Stimulated activated naive CD8-positive, alpha-beta T cell treated with anti-CD3 and anti-CD28 coated beads, Interleukin-15, Interleukin-2, amounts not matched to agents 100 ng/mL and 50 ng/mL, for 24 hours (primary cell): ENCODE data around the gene PTPRC.
A peak's percentile ranks its signal among the peaks of the same experiment; 100 is the strongest.

Experiments used
- H3K27ac Mint-ChIP-seq: one replicate; pipeline ENCODE4 v1.8.0; 2021; ENCODE audit warnings: mild to moderate bottlenecking, mixed read lengths
- H3K27me3 Mint-ChIP-seq: one replicate; pipeline ENCODE4 v1.8.0; 2021; ENCODE audit warnings: mixed read lengths
- H3K36me3 Mint-ChIP-seq: one replicate; pipeline ENCODE4 v1.8.0; 2021; ENCODE audit warnings: low read depth, mixed read lengths
- H3K4me1 Mint-ChIP-seq: one replicate; pipeline ENCODE4 v1.8.0; 2021; ENCODE audit warnings: low read depth, mixed read lengths
- H3K4me3 Mint-ChIP-seq: one replicate; pipeline ENCODE4 v1.8.0; 2021; ENCODE audit warnings: mild to moderate bottlenecking, mixed read lengths
- H3K9me3 Mint-ChIP-seq: one replicate; pipeline ENCODE4 v1.8.0; 2021; ENCODE audit warnings: mixed read lengths

PTPRC gene

GRCh38 chr1:198681831-198682759 is 43.3 kb downstream of the PTPRC start:
- Mint-ChIP-seq H3K4me1 (peaks cover 92% of the 10 kb centered on the region), H3K36me3 (peaks cover 26% of the 10 kb centered on the region), H3K9me3 (no peaks in the 10 kb centered on the region), H3K27me3 (no peaks in the 10 kb centered on the region), H3K4me3 (peak overlapping the region; percentile 71), H3K27ac (peak overlapping the region; percentile 94)

- H3K36me3 Mint-ChIP-seq: peaks cover 23% of the 10 kb centered on the region
- peak overlapping the region; percentile 71 for H3K4me3 Mint-ChIP-seq
- peak overlapping the region; percentile 94 for H3K27ac Mint-ChIP-seq
- peaks cover 92% of the 10 kb centered on the region for H3K4me1 Mint-ChIP-seq
- H3K9me3 Mint-ChIP-seq: no peaks in the 10 kb centered on the region
- H3K27me3 Mint-ChIP-seq: no peaks in the 10 kb centered on the region
Measured at GRCh38 chr1:198682850-198683249, 44.0 kb downstream of the PTPRC start.

GRCh38 chr1:198683449-198683848 is 44.6 kb downstream of the PTPRC start:
- H3K4me3 Mint-ChIP-seq: peak overlapping the region; percentile 71
- peaks cover 17% of the 10 kb centered on the region for H3K36me3 Mint-ChIP-seq
- no peaks in the 10 kb centered on the region for H3K27me3 Mint-ChIP-seq
- no peaks in the 10 kb centered on the region for H3K9me3 Mint-ChIP-seq
- H3K27ac Mint-ChIP-seq: peak overlapping the region; percentile 94
- H3K4me1 Mint-ChIP-seq: peaks cover 92% of the 10 kb centered on the region

- Mint-ChIP-seq H3K36me3 (peaks cover 27% of the 10 kb centered on the region), H3K27me3 (no peaks in the 10 kb centered on the region), H3K9me3 (no peaks in the 10 kb centered on the region), H3K4me1 (peaks cover 92% of the 10 kb centered on the region), H3K27ac (peak overlapping the region; percentile 86), H3K4me3 (peak overlapping the region; percentile 63)
Measured at GRCh38 chr1:198686069-198686728, 47.4 kb downstream of the PTPRC start.

- Mint-ChIP-seq H3K36me3 (peaks cover 34% of the 10 kb centered on the region), H3K4me1 (peaks cover 91% of the 10 kb centered on the region), H3K27ac (peak overlapping the region; percentile 78), H3K27me3 (no peaks in the 10 kb centered on the region), H3K4me3 (no peak overlapping the region), H3K9me3 (no peaks in the 10 kb centered on the region)
Measured at GRCh38 chr1:198687429-198687828, 48.6 kb downstream of the PTPRC start.

- Mint-ChIP-seq H3K36me3 (peaks cover 61% of the 10 kb centered on the region), H3K4me1 (peaks cover 93% of the 10 kb centered on the region), H3K4me3 (peak overlapping the region; percentile 12), H3K9me3 (no peaks in the 10 kb centered on the region), H3K27ac (peak overlapping the region; percentile 86), H3K27me3 (no peaks in the 10 kb centered on the region)
Measured at GRCh38 chr1:198691063-198691462, 52.2 kb downstream of the PTPRC start.

- H3K27ac Mint-ChIP-seq: peak overlapping the region; percentile 87
- peak overlapping the region; percentile 61 for H3K4me3 Mint-ChIP-seq
Measured at GRCh38 chr1:198693321-198693720, 54.5 kb downstream of the PTPRC start.

GRCh38 chr1:198694542-198694941 is 55.7 kb downstream of the PTPRC start:
- Mint-ChIP-seq H3K4me3 (no peak overlapping the region), H3K9me3 (no peaks in the 10 kb centered on the region), H3K27me3 (no peaks in the 10 kb centered on the region), H3K36me3 (peaks cover 80% of the 10 kb centered on the region), H3K4me1 (peaks cover 88% of the 10 kb centered on the region), H3K27ac (peak overlapping the region; percentile 87)

More at GRCh38 chr1:198693321-198693720, 54.5 kb downstream of the PTPRC start:
- Mint-ChIP-seq H3K9me3 (no peaks in the 10 kb centered on the region), H3K4me1 (peaks cover 91% of the 10 kb centered on the region), H3K36me3 (peaks cover 76% of the 10 kb centered on the region), H3K27me3 (no peaks in the 10 kb centered on the region)

GRCh38 chr1:198696211-198696610 is 57.4 kb downstream of the PTPRC start:
- Mint-ChIP-seq H3K27me3 (no peaks in the 10 kb centered on the region), H3K27ac (peak overlapping the region; percentile 92), H3K9me3 (no peaks in the 10 kb centered on the region), H3K4me3 (peak overlapping the region; percentile 52), H3K36me3 (peaks cover 86% of the 10 kb centered on the region), H3K4me1 (peaks cover 88% of the 10 kb centered on the region)

- H3K27ac Mint-ChIP-seq: peak overlapping the region; percentile 85
- no peak overlapping the region for H3K4me3 Mint-ChIP-seq
- no peaks in the 10 kb centered on the region for H3K27me3 Mint-ChIP-seq
- H3K4me1 Mint-ChIP-seq: peaks cover 84% of the 10 kb centered on the region
- H3K9me3 Mint-ChIP-seq: peaks cover 3% of the 10 kb centered on the region
- peaks cover 93% of the 10 kb centered on the region for H3K36me3 Mint-ChIP-seq
Measured at GRCh38 chr1:198699167-198700015, 60.6 kb downstream of the PTPRC start.

- Mint-ChIP-seq H3K27me3 (no peaks in the 10 kb centered on the region), H3K4me1 (peaks cover 84% of the 10 kb centered on the region), H3K36me3 (peaks cover 93% of the 10 kb centered on the region), H3K27ac (no peak overlapping the region), H3K4me3 (no peak overlapping the region), H3K9me3 (peaks cover 3% of the 10 kb centered on the region)
Measured at GRCh38 chr1:198700016-198700392, 61.2 kb downstream of the PTPRC start.

GRCh38 chr1:198700396-198700795 is 61.6 kb downstream of the PTPRC start:
- peaks cover 3% of the 10 kb centered on the region for H3K9me3 Mint-ChIP-seq
- H3K4me1 Mint-ChIP-seq: peaks cover 84% of the 10 kb centered on the region

GRCh38 chr1:198701250-198701649 is 62.4 kb downstream of the PTPRC start:
- peak overlapping the region; percentile 59 for H3K27ac Mint-ChIP-seq
- H3K27me3 Mint-ChIP-seq: no peaks in the 10 kb centered on the region
- H3K36me3 Mint-ChIP-seq: peaks cover 95% of the 10 kb centered on the region
- H3K4me3 Mint-ChIP-seq: no peak overlapping the region
- H3K4me1 Mint-ChIP-seq: peaks cover 81% of the 10 kb centered on the region
- H3K9me3 Mint-ChIP-seq: peaks cover 3% of the 10 kb centered on the region

More at GRCh38 chr1:198700396-198700795, 61.6 kb downstream of the PTPRC start:
- H3K4me3 Mint-ChIP-seq: no peak overlapping the region
- peak overlapping the region; percentile 76 for H3K27ac Mint-ChIP-seq
- peaks cover 93% of the 10 kb centered on the region for H3K36me3 Mint-ChIP-seq
- no peaks in the 10 kb centered on the region for H3K27me3 Mint-ChIP-seq

GRCh38 chr1:198701766-198702539 is 63.1 kb downstream of the PTPRC start:
- Mint-ChIP-seq H3K27me3 (no peaks in the 10 kb centered on the region), H3K9me3 (peaks cover 3% of the 10 kb centered on the region), H3K36me3 (peaks cover 95% of the 10 kb centered on the region), H3K4me1 (peaks cover 73% of the 10 kb centered on the region), H3K27ac (peak overlapping the region; percentile 59), H3K4me3 (no peak overlapping the region)
